Spleen (tissue), 11 donors: Measurements from ENCODE around the gene ASTL. TPM values are rescaled to one million over a fixed set of nuclear protein-coding genes. Genes with fewer than 3 reads are reported as not detected.
A peak's percentile ranks its signal among the peaks of the same experiment; 100 is the strongest.

Experiments used
- DNase-seq: peaks from one replicate; pipeline ENCODE4 v3.0.0-alpha.2; 2020
- H3K27ac ChIP-seq, 8 donors: fragments of 200-600 bp; sonication (generic) in 7 of 8; 1 replicate in 4 of 8; 2 replicates in 4 of 8; pipeline versions ENCODE4 v1.5.0 to v1.8.0; 2016 to 2021; ENCODE audit warnings: inconsistent platforms in 4 of 8, mild to moderate bottlenecking in 4 of 8, moderate library complexity in 1 of 8
- H3K27me3 ChIP-seq, 7 donors: fragments of 200-600 bp; sonication (generic) in 6 of 7; replicated peaks in 1 of 7; 1 replicate in 4 of 7; 2 replicates in 3 of 7; pipeline versions ENCODE4 v1.5.0 to v1.8.0; 2016 to 2021; ENCODE audit warnings: inconsistent platforms in 3 of 7, mild to moderate bottlenecking in 1 of 7
- H3K36me3 ChIP-seq, 6 donors: fragments of 200-600 bp; sonication (generic) in 5 of 6; 1 replicate in 4 of 6; 2 replicates in 2 of 6; pipeline versions ENCODE4 v1.5.0 to v1.8.0; 2016 to 2021; ENCODE audit warnings: inconsistent platforms in 2 of 6
- H3K4me1 ChIP-seq, 6 donors: fragments of 200-600 bp; sonication (generic) in 5 of 6; 1 replicate in 3 of 6; 2 replicates in 3 of 6; pipeline versions ENCODE4 v1.5.0 to v1.8.0; 2016 to 2021; ENCODE audit warnings: inconsistent platforms in 3 of 6
- H3K4me3 ChIP-seq, 8 donors: fragments of 200-600 bp; sonication (generic) in 7 of 8; 1 replicate in 4 of 8; 2 replicates in 4 of 8; pipeline versions ENCODE4 v1.5.0 to v1.8.0; 2016 to 2021; ENCODE audit warnings: inconsistent platforms in 4 of 8, mild to moderate bottlenecking in 4 of 8, moderate library complexity in 2 of 8
- H3K9me3 ChIP-seq, 8 donors: fragments of 200-600 bp; sonication (generic) in 7 of 8; 1 replicate in 4 of 8; 2 replicates in 4 of 8; pipeline versions ENCODE4 v1.5.0 to v1.8.0; 2016 to 2021; ENCODE audit warnings: inconsistent platforms in 4 of 8
- POLR2A ChIP-seq, 3 donors: fragments of 450-650 bp; IDR thresholded peaks; one replicate each; pipeline ENCODE4 v1.5.1; 2017; ENCODE audit warnings: antibody characterized with exemption in 3 of 3, mild to moderate bottlenecking in 1 of 3
- POLR2AphosphoS5 ChIP-seq, 3 donors: sonication (generic); formaldehyde crosslinking; IDR thresholded peaks; one replicate each; pipeline ENCODE4 v1.5.1; 2017; ENCODE audit warnings: antibody characterized with exemption in 3 of 3
- WGBS, 5 donors: extraction: QIAGEN DNeasy Blood & Tissue Kit in 3 of 5; methylation state at CpG; one replicate each; pipeline versions ENCODE4 v1.1.5 to v1.1.7; 2013 to 2018; 5-methylcytosine and 5-hydroxymethylcytosine counted together
- intact Hi-C: fragments of 100-400 bp; cut with DNase I; formaldehyde crosslinking; loops from one replicate; pipeline ENCODE4 v1.15.0; 2023; ENCODE audit warnings: low total_unique reads
- polyA plus RNA-seq, 3 donors: library from polyadenylated mRNA; stranded (reverse); fragments of 200-250 nt; gene quantifications; one replicate each; pipeline ENCODE4 v1.2.1, GENCODE V29; 2013
- total RNA-seq, 7 donors: library from RNA; depleted of rRNA in 3 of 7; stranded (reverse); fragments of >200 nt in 3 of 7; fragmentation: NEBNext Ultra II Directional in 4 of 7; extraction: Animal tissue kit (Norgen Biotek cat#: 25700) in 4 of 7; gene quantifications; one replicate each; pipeline versions ENCODE4 v1.1.0 to v1.2.1, GENCODE V29; 2016 to 2021
- TF ChIP-seq, protein P1 (sequence below), 11 experiments: fragments of 200-600 bp in 7 of 11; fragments of 450-650 bp in 4 of 11; sonication (generic) in 4 of 11; IDR thresholded peaks in 8 of 11; conservative IDR thresholded peaks in 3 of 11; 1 replicate in 7 of 11; 2 replicates in 4 of 11; pipeline versions ENCODE4 v1.4.0 to v1.8.0; 2016 to 2021; ENCODE audit warnings: antibody characterized with exemption in 11 of 11, inconsistent platforms in 4 of 11, mild to moderate bottlenecking in 1 of 11
- donor health status: healthy with polysubstance abuse.
- donor health status: DM: no; HTN: no; CAD: no; lungs with moderate emphysema.
- donor health status: DM: no; HTN: no; CAD: no.
- donor health status: Bipolar disorder and iron deficiency.
- donor health status: healthy.
- donor health status: DM: no; HTN: no; CAD: no.
- donor health status: DM: yes; HTN: yes; CAD: no.

ASTL gene
- total and polyA plus RNA-seq, 10 donors: 0.24 to 2.2 (median 0.52) TPM; not detected in 1

DNA sequence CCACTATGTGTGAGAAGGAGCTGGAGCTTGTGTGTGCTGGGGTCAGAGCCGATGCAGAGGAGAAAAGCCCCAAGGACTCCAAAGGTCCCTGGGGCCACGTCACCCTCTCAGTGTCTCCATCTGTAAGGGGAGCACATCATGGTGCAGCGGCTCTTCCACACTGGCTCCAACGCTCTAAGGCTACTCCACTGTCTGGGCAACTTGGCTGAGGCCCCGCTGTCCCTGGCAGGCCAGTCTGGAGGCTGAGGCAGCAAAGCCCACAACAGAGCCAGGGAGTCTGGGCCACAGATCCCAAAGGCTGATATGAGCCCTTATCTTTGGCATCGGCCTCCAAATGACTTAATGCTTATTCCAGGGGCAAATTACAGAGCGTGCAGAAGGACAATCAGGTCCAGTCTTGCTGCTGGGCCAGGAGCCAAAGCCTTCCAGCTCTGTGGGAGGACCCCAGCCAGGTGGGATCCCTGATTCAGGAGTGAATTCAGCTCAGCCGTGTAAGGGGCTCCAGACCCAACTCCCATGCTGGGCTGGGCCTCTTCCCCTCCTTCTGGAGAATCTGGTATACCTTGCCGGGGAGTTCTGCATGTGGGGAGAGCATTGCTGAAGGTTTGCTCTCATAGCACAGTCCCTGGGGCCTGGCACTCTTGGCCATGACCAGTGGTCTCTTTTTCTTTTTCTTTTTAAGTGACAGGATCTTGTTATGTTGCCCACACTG lies 8.7 kb upstream of the ASTL start:
- 75 to 81% (median 76%) methylated on average over 8 to 9 of the region's 9 CpGs for WGBS, 5 donors
- Histone ChIP-seq H3K36me3 (peaks cover 0 to 24% (median 0%) of the 10 kb centered on the region in 6 donors), H3K27ac (peak overlapping the region; percentile 74 to 95 (median 86)), H3K4me3 (peak overlapping the region in 3 of 8 donors; percentile 67 to 91 (median 71)), H3K4me1 (peaks cover 27 to 86% (median 73%) of the 10 kb centered on the region in 6 donors), H3K9me3 (no peaks in the 10 kb centered on the region), H3K27me3 (no peaks in the 10 kb centered on the region)
- intact Hi-C loops: no loop called here
- TF ChIP-seq, protein P1, sequence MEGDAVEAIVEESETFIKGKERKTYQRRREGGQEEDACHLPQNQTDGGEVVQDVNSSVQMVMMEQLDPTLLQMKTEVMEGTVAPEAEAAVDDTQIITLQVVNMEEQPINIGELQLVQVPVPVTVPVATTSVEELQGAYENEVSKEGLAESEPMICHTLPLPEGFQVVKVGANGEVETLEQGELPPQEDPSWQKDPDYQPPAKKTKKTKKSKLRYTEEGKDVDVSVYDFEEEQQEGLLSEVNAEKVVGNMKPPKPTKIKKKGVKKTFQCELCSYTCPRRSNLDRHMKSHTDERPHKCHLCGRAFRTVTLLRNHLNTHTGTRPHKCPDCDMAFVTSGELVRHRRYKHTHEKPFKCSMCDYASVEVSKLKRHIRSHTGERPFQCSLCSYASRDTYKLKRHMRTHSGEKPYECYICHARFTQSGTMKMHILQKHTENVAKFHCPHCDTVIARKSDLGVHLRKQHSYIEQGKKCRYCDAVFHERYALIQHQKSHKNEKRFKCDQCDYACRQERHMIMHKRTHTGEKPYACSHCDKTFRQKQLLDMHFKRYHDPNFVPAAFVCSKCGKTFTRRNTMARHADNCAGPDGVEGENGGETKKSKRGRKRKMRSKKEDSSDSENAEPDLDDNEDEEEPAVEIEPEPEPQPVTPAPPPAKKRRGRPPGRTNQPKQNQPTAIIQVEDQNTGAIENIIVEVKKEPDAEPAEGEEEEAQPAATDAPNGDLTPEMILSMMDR (IDR thresholded peaks at IDR 0.05 in 8 of 11, conservative IDR thresholded peaks at IDR 0.05 in 3 of 11): no peak
- TF ChIP-seq POLR2AphosphoS5 (IDR thresholded peaks at IDR 0.05): no peak
- TF ChIP-seq POLR2A (IDR thresholded peaks at IDR 0.05): no peak
- DNase-seq: peak; percentile 68

DNA sequence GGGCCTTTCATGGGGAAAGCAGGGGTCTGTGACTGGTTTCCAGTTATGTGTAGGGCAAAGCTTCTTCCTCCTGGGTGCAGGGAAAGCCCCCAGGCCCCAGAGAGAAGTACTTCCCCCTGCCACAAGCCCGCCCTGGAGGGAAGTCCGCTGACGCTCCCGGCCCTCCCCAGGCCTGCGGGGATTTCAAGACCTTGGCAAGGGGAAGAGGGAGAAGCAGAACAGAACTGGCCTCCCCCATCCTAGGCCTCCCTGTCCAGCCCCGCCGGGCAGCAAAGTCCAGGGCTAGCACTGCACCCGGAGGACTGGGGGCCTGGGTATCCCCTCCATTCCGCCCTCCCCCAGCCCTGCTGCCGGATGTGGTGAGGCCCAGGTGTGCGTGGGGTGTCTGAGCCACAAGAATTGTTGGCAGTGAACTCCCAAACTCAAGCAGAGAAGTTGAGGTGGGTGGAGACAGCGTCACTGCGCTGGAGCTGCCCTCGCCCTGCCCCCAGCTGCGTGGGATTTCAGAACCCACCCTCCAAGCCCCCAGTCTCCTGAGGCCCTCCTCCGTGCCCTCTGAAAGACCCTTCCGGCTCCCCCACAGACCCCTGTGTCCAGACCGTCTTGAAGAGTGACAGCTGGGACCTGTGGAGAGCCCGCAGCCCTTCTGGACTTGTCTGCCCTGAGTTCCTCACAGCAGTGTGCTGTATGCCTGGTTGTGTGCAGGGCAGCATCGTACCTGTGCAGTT lies 8.0 kb upstream of the ASTL start:
- Histone ChIP-seq H3K4me3 (peak overlapping the region in 5 of 8 donors; percentile 15 to 91 (median 71)), H3K27ac (peak overlapping the region; percentile 74 to 95 (median 86)), H3K9me3 (no peaks in the 10 kb centered on the region), H3K36me3 (peaks cover 0 to 29% (median 0%) of the 10 kb centered on the region in 6 donors), H3K27me3 (no peaks in the 10 kb centered on the region), H3K4me1 (peaks cover 27 to 86% (median 73%) of the 10 kb centered on the region in 6 donors)
- TF ChIP-seq, protein P1 (IDR thresholded peaks at IDR 0.05 in 8 of 11, conservative IDR thresholded peaks at IDR 0.05 in 3 of 11): peak in 4 of 11 experiments; percentile 15 to 32 (median 28)
- TF ChIP-seq POLR2A (IDR thresholded peaks at IDR 0.05) (no peak), POLR2AphosphoS5 (IDR thresholded peaks at IDR 0.05) (peak; percentile 86 to 91 (median 90))
- intact Hi-C loops: no loop called here
- peak; percentile 95 for DNase-seq
- 17 to 26% (median 21%) methylated on average over 6 to 20 of the region's 20 CpGs for WGBS, 5 donors

DNA sequence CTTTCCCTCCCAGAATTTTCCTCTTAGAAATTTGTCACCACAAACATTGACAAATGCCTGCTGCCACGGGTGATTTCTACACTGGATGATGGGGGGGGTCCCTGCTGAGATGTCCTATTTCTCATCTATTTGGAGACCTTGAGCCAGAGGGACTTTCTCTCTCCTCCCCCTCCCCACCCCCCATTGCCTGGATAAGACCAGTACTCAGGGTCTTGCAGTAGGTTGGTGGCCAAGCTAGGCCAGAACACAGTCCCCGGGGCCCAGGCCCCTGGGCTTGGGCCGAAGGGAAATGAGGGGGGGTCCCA lies 7.5 kb upstream of the ASTL start:
- Histone ChIP-seq H3K27ac (peak overlapping the region; percentile 74 to 95 (median 86)), H3K4me1 (peaks cover 27 to 86% (median 72%) of the 10 kb centered on the region in 6 donors)
- WGBS, 5 donors: 4 to 39% (median 18%) methylated on average over 3 of the region's 3 CpGs

More for the DNA sequence above, 7.5 kb upstream of the ASTL start:
- Histone ChIP-seq H3K9me3 (no peaks in the 10 kb centered on the region), H3K4me3 (peak overlapping the region in 7 of 8 donors; percentile 58 to 91 (median 67)), H3K27me3 (no peaks in the 10 kb centered on the region), H3K36me3 (peaks cover 0 to 33% (median 0%) of the 10 kb centered on the region in 6 donors)
- TF ChIP-seq POLR2AphosphoS5 (IDR thresholded peaks at IDR 0.05) (no peak), POLR2A (IDR thresholded peaks at IDR 0.05) (no peak)
- TF ChIP-seq, protein P1 (IDR thresholded peaks at IDR 0.05 in 8 of 11, conservative IDR thresholded peaks at IDR 0.05 in 3 of 11): no peak
- no peak for DNase-seq
- intact Hi-C loops: no loop called here
